Head of caudate nucleus (tissue), 42 donors: ENCODE measurements around the gene UBE3B.
A peak's percentile ranks its signal among the peaks of the same experiment; 100 is the strongest.

Experiments used
- DNase-seq, 42 donors: peaks; one replicate each; pipeline versions ENCODE4 v3.0.0 to v3.0.0-alpha.2; 2020 to 2021; ENCODE audit warnings: mixed read lengths in 7 of 42
- intact Hi-C: fragments of 100-400 bp; cut with DNase I; formaldehyde crosslinking; loops from one replicate; pipeline ENCODE4 v1.15.0; 2022

Gene UBE3B

DNA sequence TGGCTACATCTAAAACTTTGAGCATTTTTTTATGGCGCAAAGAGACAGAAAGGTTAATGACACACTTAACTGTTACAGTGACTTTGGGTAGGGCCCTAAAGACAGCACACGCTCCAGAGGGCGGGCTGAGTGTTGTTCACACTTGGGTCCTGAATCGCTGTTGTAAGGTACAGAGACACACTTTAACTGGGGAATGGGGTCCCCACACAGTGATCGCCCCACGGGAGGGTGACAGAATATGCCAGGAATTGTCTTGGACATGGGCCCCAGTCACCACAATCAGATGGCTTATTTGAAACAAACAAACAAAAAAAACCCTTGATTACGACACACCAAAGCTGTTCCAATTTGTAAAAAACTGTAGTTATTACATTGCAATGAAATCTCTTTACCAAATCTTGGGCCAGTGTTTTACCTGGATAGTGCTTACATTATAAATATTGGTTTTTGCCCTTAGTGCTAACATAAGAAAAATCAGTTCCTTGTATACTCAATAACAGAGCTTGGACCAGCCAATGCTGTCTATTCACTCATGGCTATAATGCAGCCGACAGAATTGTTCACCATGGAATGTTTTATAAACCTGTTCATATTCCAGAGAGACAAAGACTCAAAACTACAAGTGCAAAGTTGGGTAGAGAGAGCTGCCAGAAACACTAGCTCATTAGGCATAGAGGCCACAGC lies 28.6 kb upstream of the UBE3B start:
- no peak for DNase-seq
- intact Hi-C loops: no loop called here

DNA sequence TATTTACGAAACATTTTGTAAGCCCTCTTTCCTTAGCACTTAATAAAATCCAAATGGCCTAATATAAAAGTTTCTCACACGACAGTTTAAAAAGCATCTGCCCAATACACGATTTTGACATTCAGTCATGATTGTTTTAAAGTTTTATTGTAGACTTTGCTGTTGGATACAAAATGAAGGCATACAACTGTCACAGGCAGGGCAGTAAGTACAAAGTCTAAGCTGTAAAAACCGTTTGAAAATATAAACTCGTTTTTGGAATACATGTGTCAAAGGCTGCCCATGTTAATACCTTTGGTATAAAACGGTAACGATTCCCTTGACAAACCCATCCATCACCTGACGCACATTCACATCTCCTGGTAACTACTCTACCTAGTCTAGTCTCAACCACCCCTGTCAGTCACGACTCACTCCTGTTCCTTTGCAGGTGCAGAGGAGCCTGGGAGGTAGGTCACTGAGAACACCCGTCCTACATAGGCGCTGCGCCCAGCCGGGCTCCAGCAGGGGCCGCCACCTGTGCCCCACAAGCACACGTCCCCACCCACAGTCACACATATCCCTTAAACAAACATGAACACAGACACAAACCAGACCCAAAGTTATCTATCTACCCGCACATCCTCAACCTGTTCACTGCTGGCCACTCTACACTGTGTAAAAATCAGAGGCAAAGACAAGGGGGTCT lies 27.4 kb upstream of the UBE3B start:
- no peak for DNase-seq
- intact Hi-C loops: no loop called here

DNA sequence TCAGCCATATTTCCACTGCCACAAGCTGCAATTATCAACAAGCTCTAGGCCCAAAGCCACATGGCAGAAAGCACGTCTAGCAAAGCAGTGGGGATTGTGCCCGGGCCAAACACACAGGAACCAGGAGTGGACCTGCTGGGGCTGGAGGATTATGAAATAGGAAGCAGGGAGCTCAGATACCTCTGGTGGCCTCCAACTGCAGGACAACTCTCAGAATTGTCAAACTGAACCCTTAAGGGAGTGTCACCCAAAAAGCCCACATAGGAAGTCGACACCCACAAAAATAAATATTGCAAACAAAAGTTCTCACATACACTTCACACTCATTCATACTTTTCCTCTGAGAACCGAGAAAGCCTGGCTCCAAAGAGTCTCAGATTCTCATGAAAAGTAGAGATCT lies 26.5 kb upstream of the UBE3B start:
- DNase-seq: no peak
- intact Hi-C loops: no loop called here

DNA sequence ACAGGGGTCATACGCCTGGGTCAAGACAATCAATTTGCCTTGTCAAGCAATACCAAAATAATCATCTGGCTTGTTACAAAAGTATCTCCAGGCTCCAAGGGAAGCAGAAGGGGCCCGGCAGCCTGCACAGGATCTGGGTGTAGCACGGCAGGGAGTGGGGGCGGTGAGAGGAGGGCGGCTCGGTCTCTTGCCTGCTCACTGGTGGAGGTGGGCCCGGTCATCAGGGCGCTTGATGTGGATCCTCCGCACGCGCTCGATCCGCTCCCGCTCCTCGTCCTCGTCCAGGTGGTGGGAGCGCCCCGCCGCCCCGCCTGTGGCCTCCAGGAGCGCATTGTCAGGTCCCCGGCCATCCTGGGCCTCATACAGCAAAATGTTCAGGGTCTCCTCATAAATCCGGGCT lies 26.0 kb upstream of the UBE3B start:
- DNase-seq: no peak
- intact Hi-C loops: no loop called here

DNA sequence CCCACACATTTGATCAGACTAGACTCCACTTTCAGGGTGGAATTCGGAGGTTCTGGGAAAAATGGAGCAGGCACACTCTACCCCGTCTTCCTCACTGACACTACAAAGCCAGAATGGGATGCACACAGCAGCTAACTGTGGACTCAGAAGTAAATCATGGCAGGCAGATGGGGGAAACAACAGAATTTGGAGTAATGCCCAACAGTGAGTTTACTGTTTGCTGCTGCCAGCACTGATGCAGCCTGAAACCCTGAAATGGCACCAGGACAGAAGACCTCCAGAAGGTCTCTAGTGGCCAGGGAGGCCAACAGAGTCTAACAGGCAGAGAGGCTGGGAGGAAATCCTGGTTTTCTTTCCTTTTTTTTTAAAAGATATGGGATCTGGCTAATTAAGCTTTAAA lies 24.9 kb upstream of the UBE3B start:
- no peak for DNase-seq
- intact Hi-C loops: no loop called here

DNA sequence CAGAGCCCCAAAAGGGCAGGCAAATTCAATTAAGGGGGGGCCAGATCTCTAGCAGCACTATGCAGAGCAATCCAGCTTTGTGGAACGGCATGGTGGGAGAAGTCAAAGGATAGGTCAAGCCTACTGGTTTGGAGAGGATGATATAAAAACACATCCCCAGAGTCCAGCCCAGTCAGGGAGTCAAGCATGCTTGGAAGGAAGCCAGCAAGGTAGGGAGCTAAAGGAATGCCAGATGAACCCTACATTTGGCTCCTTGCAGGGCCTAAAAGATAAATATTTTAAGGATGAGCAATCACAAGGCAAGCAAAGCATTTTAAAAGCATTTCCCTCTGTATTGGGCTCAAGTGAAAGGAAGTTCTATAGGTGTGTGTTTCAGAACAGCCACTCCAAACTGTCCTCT lies 21.7 kb upstream of the UBE3B start:
- DNase-seq: no peak
- intact Hi-C loops: no loop called here

DNA sequence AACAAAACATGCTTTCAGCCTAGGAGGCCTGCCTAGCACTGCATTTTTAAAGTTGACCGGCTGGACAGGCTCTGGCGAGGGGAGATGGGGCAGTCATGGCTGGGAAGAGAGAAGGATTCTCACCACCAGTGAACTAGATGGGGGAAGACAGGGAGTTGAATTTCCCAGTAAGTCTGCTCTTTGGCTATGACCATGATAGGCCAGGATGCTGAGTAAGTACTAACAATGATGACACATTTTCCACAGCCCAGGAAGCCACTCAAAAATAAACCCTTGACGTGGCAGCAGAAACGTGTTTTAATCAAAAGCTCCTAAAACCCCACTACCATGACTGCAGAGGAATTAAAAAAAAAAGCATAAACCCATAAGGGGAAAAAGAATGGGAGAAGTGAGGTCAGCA lies 19.3 kb upstream of the UBE3B start:
- no peak for DNase-seq

DNA sequence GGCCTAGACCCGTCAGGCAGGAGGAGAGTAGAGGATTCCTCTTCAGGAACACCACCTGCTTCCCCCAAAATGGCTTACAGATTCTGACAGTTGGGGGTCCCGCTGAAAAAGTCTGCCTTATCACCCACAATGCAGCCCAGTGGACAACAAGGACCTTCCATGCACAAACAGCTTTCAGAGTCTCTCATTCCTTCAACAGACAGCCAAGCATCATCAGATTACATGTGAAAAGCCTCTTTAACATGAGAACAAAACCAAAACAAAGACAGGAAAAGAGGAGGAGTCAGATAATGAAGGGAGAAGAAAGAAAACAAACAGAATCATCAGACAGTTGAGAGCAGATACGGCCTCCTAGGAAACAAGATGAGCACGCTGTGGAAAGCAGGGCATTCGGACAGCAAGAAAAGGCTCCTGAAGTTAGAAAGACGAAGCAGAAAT lies 18.6 kb upstream of the UBE3B start:
- intact Hi-C loops: no loop called here
- DNase-seq: no peak

More for the DNA sequence above, 19.3 kb upstream of the UBE3B start:
- intact Hi-C loops: no loop called here

DNA sequence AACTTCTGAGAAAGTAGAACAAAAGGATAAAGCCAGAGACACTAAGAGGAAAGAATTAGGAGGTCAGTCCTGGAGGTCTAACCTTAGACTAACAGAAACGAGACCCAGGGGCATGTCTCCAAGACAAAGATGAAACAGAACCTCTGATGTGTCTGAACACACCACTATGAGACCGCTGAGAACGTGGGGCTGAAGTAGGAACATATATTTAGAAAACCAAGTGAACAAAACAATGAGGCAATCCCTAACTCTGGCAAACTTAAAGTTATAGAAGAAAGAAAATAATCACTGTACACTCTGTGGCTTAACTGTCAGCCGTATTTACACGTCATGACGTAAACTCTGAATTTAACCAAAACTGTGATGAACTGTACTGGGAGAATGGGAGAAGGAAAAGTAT lies 18.2 kb upstream of the UBE3B start:
- intact Hi-C loops: no loop called here
- DNase-seq: no peak

DNA sequence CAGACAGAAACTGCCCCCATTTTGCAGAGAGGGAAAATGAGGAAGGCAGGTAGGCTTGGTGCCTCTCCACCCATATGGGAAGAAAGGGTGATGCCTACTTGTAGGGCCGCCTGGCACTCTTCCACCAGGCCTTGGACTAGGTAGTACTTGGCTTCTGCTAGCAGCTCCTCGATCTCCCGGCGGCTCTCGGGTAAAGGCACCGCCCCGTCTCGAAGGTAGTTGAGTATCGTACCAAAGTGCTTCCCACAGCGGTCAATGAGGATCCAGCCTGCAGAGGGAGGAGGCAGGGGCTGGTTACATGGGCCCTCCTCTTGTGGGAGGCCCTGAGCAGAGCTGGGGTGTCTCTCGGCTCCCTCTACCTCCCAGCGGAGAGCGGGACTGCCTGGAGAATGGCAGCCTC lies 16.9 kb upstream of the UBE3B start:
- DNase-seq: no peak
- intact Hi-C loops: no loop called here

DNA sequence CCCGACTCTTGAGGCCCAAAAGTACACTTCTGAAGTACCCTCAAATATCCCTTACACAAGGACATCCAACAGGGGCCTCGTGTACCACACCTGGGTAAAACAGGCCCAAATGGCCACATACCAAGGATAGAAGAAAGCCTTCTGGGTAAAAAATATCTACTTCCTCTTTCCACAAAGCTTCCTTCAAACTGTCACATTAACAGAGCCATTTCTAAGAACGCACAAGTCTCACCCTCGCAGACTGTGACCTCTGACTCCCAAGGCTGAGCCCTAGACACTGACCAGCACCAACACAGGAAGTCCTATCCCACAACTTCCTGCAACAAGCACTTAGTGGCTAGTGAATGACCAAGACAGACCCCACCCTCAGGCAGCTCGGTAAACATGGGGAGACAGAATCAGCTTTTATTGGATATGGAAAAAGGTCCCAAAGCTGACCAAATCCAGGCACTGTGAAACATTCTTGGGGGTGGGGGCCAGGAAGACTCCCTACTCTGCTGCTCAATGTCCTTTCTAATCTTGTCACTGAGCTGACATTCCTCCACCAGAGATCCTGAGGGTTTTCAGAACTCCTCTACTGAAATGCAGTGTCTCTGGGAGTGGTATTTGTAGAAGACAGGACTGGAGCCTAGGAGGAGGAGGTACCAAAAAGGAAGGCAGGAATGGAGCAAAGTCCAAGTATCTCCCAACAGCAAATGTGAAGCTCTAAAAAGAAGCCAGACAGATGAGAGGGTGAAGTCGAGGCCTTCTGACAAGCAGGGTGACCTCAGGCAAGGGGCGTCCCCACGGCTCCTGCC lies 16.2 kb upstream of the UBE3B start:
- peak in 9 of 42 donors; percentile 15 to 47 (median 31) for DNase-seq
- intact Hi-C loops: no loop called here

DNA sequence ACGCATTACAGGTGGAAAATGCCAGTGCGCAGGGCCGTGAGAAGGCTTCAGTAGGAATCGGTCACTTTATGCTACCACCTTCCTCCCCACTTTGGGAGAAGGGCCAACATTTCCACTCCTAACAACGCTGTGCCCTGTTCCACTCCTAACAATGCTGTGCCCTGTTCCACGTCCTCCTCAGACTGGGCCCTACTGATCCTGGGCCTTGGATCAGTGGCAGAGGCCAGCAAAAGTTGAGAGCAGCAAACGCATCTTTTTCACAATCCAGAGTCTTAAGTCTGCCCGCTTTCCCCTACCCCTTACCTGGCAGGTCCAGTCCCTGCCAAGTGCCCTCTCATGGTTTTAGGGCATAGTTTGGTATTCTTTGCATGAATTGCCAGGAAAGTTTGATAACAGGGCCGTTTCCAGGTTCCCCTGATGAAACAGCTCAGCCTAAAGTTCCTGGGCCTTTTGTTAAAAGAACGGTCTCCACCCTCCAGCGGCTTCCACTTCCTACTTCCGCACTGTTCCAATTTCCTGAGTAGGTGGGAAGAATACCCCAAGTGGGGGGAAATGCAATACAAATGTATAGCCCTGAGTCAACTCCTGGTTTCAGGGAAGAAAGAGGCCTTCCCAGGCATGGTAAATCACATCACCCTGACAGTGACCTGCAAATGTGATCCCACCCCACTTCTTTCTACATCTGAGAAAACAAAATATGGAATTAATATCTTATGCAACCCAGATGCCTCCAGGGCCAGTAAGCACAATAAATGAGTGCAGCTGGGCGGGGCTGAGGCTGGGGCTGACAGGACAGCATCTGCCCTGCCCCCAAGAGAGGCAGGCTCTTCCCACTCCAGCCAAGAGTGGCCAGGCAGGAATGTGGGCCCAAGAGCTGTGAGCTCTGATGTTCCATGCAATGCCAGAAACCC lies 15.3 kb upstream of the UBE3B start:
- DNase-seq: peak in 23 of 42 donors; percentile 10 to 75 (median 56)
- intact Hi-C loops: no loop called here

DNA sequence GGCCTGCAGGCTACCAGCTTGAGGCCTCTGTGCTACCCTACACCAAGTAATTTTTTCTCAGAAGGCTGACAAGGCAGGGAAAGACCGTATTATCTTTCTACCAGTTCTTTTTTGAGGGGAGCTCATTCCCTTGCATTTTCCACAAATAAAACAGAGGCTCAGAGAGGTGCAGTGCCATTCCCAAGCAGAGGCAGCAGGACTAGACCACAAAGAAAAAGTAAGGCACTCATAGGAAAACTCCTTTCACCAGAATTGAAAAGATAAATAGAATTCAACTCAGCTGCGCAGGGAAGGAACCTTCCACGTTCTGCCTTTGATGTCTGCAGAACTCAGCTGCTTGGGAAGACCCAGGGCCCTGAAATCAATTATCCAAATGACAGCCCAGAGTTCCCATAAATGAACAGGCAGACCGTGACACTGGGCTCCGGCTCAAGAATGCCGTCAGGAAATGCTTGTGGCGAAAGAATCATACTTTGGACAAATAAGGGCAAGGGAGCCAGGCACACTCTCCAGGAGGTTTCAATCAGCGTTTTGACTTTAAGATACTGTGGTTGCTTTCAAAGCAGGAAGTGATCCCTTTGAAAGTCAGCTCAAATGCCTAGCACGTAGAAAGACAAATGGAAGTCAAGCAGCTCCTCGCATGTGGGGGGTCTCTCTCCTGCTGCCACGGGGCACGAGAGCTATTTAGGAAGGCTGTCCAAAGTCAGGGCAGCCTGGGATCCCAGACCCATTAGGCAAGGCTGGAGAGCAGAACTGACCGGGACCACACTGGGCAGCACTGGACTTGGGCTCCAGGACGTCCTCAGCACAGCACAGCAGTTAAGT lies 14.4 kb upstream of the UBE3B start:
- intact Hi-C loops: no loop called here
- DNase-seq: peak in 3 of 42 donors; percentile 23 to 29 (median 26)

DNA sequence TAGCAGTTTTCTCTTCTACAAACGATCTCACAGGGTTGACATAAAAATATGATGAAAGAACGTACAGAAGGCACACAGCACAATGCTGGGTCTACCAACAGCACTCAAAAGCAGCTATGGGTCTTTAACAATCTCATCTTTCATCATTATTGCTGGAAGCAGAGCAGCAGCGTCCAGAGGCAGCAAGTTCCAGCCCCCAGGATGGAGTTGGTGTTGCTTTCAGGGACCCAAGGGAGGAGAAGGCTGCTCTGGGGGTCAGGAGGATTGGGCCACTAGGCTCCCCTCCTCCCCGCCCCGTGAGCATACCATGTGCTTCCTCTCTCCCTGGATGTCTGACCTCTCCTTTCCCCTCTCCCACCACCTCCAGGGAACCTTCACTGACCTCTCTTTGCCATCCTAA lies 13.7 kb upstream of the UBE3B start:
- intact Hi-C loops: no loop called here
- DNase-seq: no peak

DNA sequence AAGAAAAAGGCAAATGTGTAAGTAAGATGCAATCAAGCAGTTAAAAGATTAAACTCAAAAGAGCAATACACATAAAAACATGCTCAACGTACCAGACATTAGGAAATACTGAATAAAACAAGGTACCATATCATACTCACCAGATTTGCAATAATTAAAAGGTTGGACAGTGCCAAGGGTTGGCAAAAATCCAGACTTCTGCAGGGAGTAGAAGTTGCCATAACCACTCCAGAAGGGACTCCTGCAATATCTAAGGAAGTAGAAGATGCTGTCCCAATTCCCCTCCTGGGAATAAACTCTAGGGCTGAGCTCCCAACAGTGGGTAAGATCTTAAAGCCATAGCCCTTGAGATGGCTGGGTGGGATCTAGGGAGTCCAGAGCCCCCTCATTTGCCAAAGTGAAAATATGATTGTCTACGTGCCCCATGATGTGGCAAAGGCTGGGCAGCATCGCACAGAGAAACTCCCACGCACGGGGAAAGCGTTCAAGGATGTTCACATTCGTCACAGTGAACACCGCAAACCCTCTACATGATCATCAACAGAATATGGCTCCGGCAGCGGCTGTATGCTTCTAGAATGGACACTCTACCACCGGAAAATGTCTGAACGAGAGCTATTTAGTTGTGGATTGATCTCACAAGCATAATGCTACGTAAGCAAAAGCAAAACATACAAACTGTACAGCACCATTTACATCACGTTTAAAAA lies 12.6 kb upstream of the UBE3B start:
- no peak for DNase-seq
- intact Hi-C loops: no loop called here

DNA sequence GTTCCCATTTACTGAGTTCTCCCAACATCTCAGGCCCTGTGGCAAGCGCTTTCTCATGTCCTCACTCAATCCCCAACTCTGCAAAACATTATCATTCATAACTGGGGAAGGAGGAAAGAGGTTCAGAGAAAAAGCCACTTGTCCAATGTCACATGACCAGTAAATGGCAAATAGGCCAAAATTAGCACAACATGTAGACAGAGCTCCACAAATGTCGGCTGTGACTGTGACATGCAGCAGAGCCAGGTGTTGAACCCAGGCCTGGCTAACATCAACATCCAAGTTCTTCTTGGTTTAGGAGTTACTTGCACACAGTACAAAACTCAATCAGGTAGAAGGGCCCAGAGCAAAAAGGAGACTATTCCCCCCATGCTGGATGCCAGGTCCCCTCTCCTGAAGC lies 11.1 kb upstream of the UBE3B start:
- intact Hi-C loops: no loop called here
- no peak for DNase-seq

DNA sequence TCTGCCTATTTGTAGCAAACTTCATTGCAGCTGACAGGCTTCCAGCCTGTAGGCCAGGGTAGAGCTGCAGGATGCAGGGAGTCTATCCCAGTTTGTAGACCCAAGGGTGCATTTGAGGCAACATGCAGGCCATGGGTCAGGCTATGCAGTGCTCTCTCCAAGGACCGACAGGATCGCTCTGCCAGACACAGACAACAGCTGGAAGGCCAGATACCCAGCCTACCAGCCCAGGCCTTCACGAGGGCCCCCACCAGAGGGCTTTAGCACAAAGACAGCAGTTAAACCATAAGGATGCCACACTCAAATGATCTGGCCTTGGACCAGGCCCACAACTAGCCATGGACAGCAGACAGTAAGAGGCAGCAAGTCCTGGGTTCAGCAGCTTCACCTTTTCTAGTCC lies 10.6 kb upstream of the UBE3B start:
- intact Hi-C loops: no loop called here
- no peak for DNase-seq
